Measurements from ENCODE around the gene C6orf58.

GRCh38 chr6:127539272-127539671 lies 37.7 kb upstream of the C6orf58 start:
- TF ChIP-seq POLR2AphosphoS5 (IDR thresholded peaks at IDR 0.05) (no peak), EZH2 (IDR thresholded peaks at IDR 0.05; ENCODE audit: borderline replicate concordance, insufficient read depth, low read length, poor library complexity, severe bottlenecking) (no peak)
